GM12892 (cell line): ENCODE measurements around the gene MS4A3.
"Not testable (repeated sequence)": the region's sequence is repeated elsewhere in the genome, so short reads cannot be mapped to it uniquely, and the experiment has no call there.

Experiments
- POLR2A ChIP-seq: IDR thresholded peaks from 2 replicates; pipeline ENCODE4 v1.6.1; 2011; ENCODE audit warnings: low read depth, low read length, control low read depth
- TAF1 ChIP-seq: IDR thresholded peaks from 2 replicates; pipeline ENCODE4 v1.6.1; 2011; ENCODE audit warnings: low read depth, mild to moderate bottlenecking, control low read depth, low read length, borderline replicate concordance

DNA sequence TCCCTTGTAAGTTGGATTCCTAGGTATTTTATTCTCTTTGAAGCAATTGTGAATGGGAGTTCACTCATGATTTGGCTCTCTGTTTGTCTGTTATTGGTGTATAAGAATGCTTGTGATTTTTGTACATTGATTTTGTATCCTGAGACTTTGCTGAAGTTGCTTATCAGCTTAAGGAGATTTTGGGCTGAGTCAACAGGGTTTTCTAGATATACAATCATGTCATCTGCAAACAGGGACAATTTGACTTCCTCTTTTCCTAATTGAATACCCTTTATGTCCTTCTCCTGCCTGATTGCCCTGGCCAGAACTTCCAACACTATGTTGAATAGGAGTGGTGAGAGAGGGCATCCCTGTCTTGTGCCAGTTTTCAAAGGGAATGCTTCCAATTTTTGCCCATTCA, 6.0 kb upstream of the MS4A3 start:
- not testable (repeated sequence) for TF ChIP-seq POLR2A, TAF1
